B cell (primary cell): Measurements from ENCODE around the gene TMCC3. TPM values are rescaled to one million over a fixed set of nuclear protein-coding genes. Genes with fewer than 3 reads are reported as not detected.
"Not testable (repeated sequence)": the region's sequence is repeated elsewhere in the genome, so short reads cannot be mapped to it uniquely, and the experiment has no call there.

ENCODE experiments used
- ATAC-seq: fragments of 200-7000 bp; cut with Tn5 transposase; one replicate; pipeline ENCODE4 v1.10.0; 2021; ENCODE audit warnings: low read depth, mild to moderate bottlenecking, moderate number of reproducible peaks, moderate library complexity
- CTCF ChIA-PET: fragments of 350-600 bp; sonication (Branson Sonifier 250); formaldehyde crosslinking; loops from one replicate; lab custom pipeline; 2021; ENCODE audit warnings: antibody characterized with exemption, inconsistent platforms; lab: Charles Lee
- POLR2A ChIA-PET: fragments of 350-600 bp; sonication (Branson Sonifier 250); formaldehyde crosslinking; loops from one replicate; lab custom pipeline; 2021; ENCODE audit warnings: antibody characterized with exemption; lab: Charles Lee
- DNase-seq: peaks from one replicate; pipeline ENCODE4 v3.0.0; 2013
- H2AFZ ChIP-seq: 2 replicates; pipeline ENCODE4 v1.6.1; 2012; ENCODE audit warnings: mild to moderate bottlenecking, low read depth, low read length; ENCODE audit not compliant: insufficient read depth, poor library complexity, severe bottlenecking
- H3K27ac ChIP-seq, 2 donors: 1 replicate in 1 of 2; 2 replicates in 1 of 2; pipeline ENCODE4 v1.5.1; 2012 to 2013; ENCODE audit warnings: low read length in 2 of 2, mild to moderate bottlenecking in 2 of 2, moderate library complexity in 1 of 2
- H3K27me3 ChIP-seq, 4 experiments: fragments of 200-600 bp in 1 of 4; sonication (generic) in 1 of 4; replicated peaks in 1 of 4; 1 replicate in 2 of 4; 2 replicates in 2 of 4; pipeline versions ENCODE4 v1.6.1 to v1.7.0; 2013 to 2016; ENCODE audit warnings: low read length in 3 of 4, mild to moderate bottlenecking in 2 of 4, mixed read lengths in 1 of 4, moderate library complexity in 1 of 4; ENCODE audit not compliant: insufficient read depth in 4 of 4, control insufficient read depth in 3 of 4; ENCODE audit errors: control extremely low read depth in 1 of 4
- H3K36me3 ChIP-seq, 2 experiments: replicated peaks in 1 of 2; 1 replicate in 1 of 2; 2 replicates in 1 of 2; pipeline versions ENCODE4 v1.6.1 to v1.7.1; 2013; ENCODE audit warnings: low read length in 1 of 2; ENCODE audit not compliant: insufficient read depth in 2 of 2, control insufficient read depth in 1 of 2; ENCODE audit errors: control extremely low read depth in 1 of 2, extremely low read depth in 1 of 2
- H3K4me1 ChIP-seq, 2 donors: fragments of 200-600 bp in 1 of 2; sonication (generic) in 1 of 2; 1 replicate in 1 of 2; 2 replicates in 1 of 2; pipeline versions ENCODE4 v1.5.1 to v1.6.1; 2013 to 2017; ENCODE audit warnings: low read length in 2 of 2; ENCODE audit not compliant: control insufficient read depth in 2 of 2, insufficient read depth in 2 of 2
- H3K4me2 ChIP-seq: replicated peaks from 2 replicates; pipeline ENCODE3; 2012; ENCODE audit warnings: mild to moderate bottlenecking, low read depth, low read length; ENCODE audit not compliant: poor library complexity, severe bottlenecking
- H3K4me3 ChIP-seq, 5 experiments: fragments of 200-600 bp in 1 of 5; sonication (generic) in 1 of 5; 1 replicate in 3 of 5; 2 replicates in 2 of 5; pipeline versions ENCODE4 v1.5.1 to v1.7.0; 2011 to 2016; ENCODE audit warnings: low read length in 4 of 5, mild to moderate bottlenecking in 4 of 5, low read depth in 2 of 5, control low read depth in 1 of 5, moderate library complexity in 1 of 5; ENCODE audit not compliant: insufficient read depth in 1 of 5; ENCODE audit errors: control extremely low read depth in 1 of 5, extremely low read depth in 1 of 5
- H3K79me2 ChIP-seq: fragments of 200-600 bp; sonication (generic); one replicate; pipeline ENCODE4 v1.6.0; 2016; ENCODE audit warnings: low read length; ENCODE audit not compliant: control insufficient read depth, insufficient read depth
- H3K9ac ChIP-seq: fragments of 200-600 bp; sonication (generic); 2 replicates; pipeline ENCODE4 v1.6.1; 2017; ENCODE audit warnings: mild to moderate bottlenecking, low read length, moderate library complexity
- H3K9me3 ChIP-seq, 3 donors: one replicate each; pipeline versions ENCODE4 v1.6.1 to v1.7.1; 2013; ENCODE audit warnings: low read length in 2 of 3; ENCODE audit not compliant: control insufficient read depth in 2 of 3, insufficient read depth in 1 of 3; ENCODE audit errors: control extremely low read depth in 1 of 3
- H4K20me1 ChIP-seq: 2 replicates; pipeline ENCODE4 v1.6.0; 2012; ENCODE audit warnings: mild to moderate bottlenecking, low read length; ENCODE audit not compliant: insufficient read depth, control insufficient read depth, poor library complexity, severe bottlenecking
- H3K27ac Mint-ChIP-seq: one replicate; pipeline ENCODE4 v1.8.0; 2021; ENCODE audit warnings: mixed read lengths
- H3K27me3 Mint-ChIP-seq: one replicate; pipeline ENCODE4 v1.8.0; 2021; ENCODE audit warnings: mixed read lengths
- H3K4me1 Mint-ChIP-seq: one replicate; pipeline ENCODE4 v1.8.0; 2021; ENCODE audit warnings: mixed read lengths
- H3K4me3 Mint-ChIP-seq: one replicate; pipeline ENCODE4 v1.8.0; 2021; ENCODE audit warnings: mixed read lengths
- H3K9me3 Mint-ChIP-seq: one replicate; pipeline ENCODE4 v1.8.0; 2022; ENCODE audit warnings: mixed read lengths; ENCODE audit not compliant: insufficient read depth
- EZH2 ChIP-seq: IDR thresholded peaks from 2 replicates; pipeline ENCODE4 v1.6.1; 2012; ENCODE audit warnings: borderline replicate concordance, low read depth, mild to moderate bottlenecking, moderate library complexity, low read length; ENCODE audit not compliant: insufficient read depth, poor library complexity, severe bottlenecking
- WGBS: methylation state at CpG from one replicate; pipeline ENCODE4 v1.1.5; 2013; ENCODE audit warnings: missing lambda C conversion rate; ENCODE audit not compliant: insufficient coverage; 5-methylcytosine and 5-hydroxymethylcytosine counted together
- intact Hi-C: fragments of 100-400 bp; cut with micrococcal nuclease; formaldehyde crosslinking; loops from one replicate; pipeline ENCODE4 v1.10.0; 2022
- polyA plus RNA-seq: library from polyadenylated mRNA; depleted of rRNA; stranded (reverse); fragments of >200 nt; gene quantifications from 2 replicates; pipeline ENCODE4 v1.2.3, GENCODE V29; 2012
- total RNA-seq, 2 donors: library from RNA; stranded (reverse); fragments of 120-200 nt in 1 of 2; gene quantifications; 1 replicate in 1 of 2; 2 replicates in 1 of 2; pipeline versions ENCODE4 v1.2.3 to v1.2.4, GENCODE V29; 2013 to 2022
- TF ChIP-seq, protein P1 (sequence below): fragments of 200-600 bp; IDR thresholded peaks from one replicate; pipeline ENCODE4 v1.8.0; 2022; ENCODE audit warnings: antibody characterized with exemption, mild to moderate bottlenecking

TMCC3 gene
- total and polyA plus RNA-seq, 2 donors (not counting 1 experiment from before 2014, with no cell fraction given) = 4.5 to 8.8 TPM

DNA sequence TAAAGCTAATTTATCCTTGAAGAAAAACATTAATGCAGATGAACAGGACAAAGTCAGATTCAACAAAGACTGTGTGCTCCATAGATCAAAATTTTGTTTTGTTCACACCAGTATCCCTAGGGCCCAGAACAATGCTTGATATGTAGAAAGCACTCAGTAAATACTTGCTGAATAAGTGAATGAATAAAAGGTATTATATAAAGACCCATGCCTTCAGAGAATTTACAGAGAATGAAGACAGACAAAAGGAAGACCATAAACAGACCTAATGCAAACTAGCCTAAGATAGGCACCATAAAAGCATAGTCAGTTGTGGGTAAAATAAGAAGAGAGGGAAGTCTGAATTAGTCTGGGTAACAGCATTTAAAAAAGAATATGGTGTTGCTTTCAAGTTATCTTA is 47.3 kb upstream of the TMCC3 start:
- Mint-ChIP-seq H3K27ac (no peak overlapping the region), H3K4me1 (peaks cover 27% of the 10 kb centered on the region), H3K9me3 (peaks cover 5% of the 10 kb centered on the region), H3K27me3 (no peaks in the 10 kb centered on the region), H3K4me3 (no peak overlapping the region)
- H3K9me3 ChIP-seq = no peaks in the 10 kb centered on the region
- no peaks in the 10 kb centered on the region for H3K27me3 ChIP-seq
- no peak for TF ChIP-seq EZH2
- no peak for DNase-seq
- no peak for ATAC-seq
- H3K9ac ChIP-seq = no peak overlapping the region
- H3K4me2 ChIP-seq = no peak overlapping the region
- H3K27ac ChIP-seq = no peak overlapping the region
- no peak overlapping the region for H2AFZ ChIP-seq
- CTCF ChIA-PET = interaction anchor here (1.5 to 1.6 kb wide), 2 partner anchors 10 to 13 kb away, joined by 3 read pairs; no protein-coding TSS in a partner anchor
- H3K36me3 ChIP-seq = peaks cover 0 to 4% of the 10 kb centered on the region in 2 experiments
- POLR2A ChIA-PET = no interaction called here
- H3K4me3 ChIP-seq = no peak overlapping the region
- peaks cover 0 to 10% of the 10 kb centered on the region in 2 donors for H3K4me1 ChIP-seq
- intact Hi-C loops = no loop called here
- peaks cover 34% of the 10 kb centered on the region for H3K79me2 ChIP-seq
- peaks cover 43% of the 10 kb centered on the region for H4K20me1 ChIP-seq

DNA sequence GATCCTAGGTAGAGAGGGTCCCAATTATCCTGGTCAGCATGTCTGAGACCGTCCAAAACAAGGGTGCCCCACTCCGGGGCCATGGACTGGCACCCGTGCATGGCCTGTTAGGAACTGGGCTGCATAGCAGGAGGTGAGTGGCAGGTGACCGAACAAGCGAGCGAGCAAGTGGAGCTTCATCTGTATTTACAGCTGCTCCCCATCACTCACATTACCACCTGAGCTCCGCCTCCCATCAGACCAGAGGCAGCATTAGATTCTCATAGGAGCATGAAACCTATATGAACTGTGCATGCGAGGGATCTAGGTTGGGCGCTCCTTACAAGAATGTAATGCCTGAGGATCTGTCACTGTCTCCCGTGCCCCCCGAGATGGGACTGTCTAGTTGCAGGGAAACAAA is 44.4 kb upstream of the TMCC3 start:
- WGBS = 100% methylated on average over 5 of the region's 11 CpGs
- H3K79me2 ChIP-seq = peaks cover 24% of the 10 kb centered on the region
- H3K9me3 ChIP-seq = no peaks in the 10 kb centered on the region
- ChIA-PET POLR2A (no interaction called here), CTCF (no interaction called here)
- intact Hi-C loops = no loop called here
- peaks cover 5% of the 10 kb centered on the region for H3K4me1 Mint-ChIP-seq
- peaks cover 0 to 3% of the 10 kb centered on the region in 2 donors for H3K4me1 ChIP-seq
- H3K4me3 Mint-ChIP-seq = no peak overlapping the region
- no peak overlapping the region for H3K4me2 ChIP-seq
- no peak overlapping the region for H3K9ac ChIP-seq
- H4K20me1 ChIP-seq = peaks cover 33% of the 10 kb centered on the region
- H3K27me3 Mint-ChIP-seq = no peaks in the 10 kb centered on the region
- no peak overlapping the region for H2AFZ ChIP-seq
- H3K4me3 ChIP-seq = no peak overlapping the region
- no peak overlapping the region for H3K27ac Mint-ChIP-seq
- H3K9me3 Mint-ChIP-seq = no peaks in the 10 kb centered on the region
- H3K27ac ChIP-seq = no peak overlapping the region
- H3K36me3 ChIP-seq = peaks cover 0 to 4% of the 10 kb centered on the region in 2 experiments
- DNase-seq (no peak), ATAC-seq (no peak)
- H3K27me3 ChIP-seq = no peaks in the 10 kb centered on the region
- no peak for TF ChIP-seq EZH2
- TF ChIP-seq, protein P1, sequence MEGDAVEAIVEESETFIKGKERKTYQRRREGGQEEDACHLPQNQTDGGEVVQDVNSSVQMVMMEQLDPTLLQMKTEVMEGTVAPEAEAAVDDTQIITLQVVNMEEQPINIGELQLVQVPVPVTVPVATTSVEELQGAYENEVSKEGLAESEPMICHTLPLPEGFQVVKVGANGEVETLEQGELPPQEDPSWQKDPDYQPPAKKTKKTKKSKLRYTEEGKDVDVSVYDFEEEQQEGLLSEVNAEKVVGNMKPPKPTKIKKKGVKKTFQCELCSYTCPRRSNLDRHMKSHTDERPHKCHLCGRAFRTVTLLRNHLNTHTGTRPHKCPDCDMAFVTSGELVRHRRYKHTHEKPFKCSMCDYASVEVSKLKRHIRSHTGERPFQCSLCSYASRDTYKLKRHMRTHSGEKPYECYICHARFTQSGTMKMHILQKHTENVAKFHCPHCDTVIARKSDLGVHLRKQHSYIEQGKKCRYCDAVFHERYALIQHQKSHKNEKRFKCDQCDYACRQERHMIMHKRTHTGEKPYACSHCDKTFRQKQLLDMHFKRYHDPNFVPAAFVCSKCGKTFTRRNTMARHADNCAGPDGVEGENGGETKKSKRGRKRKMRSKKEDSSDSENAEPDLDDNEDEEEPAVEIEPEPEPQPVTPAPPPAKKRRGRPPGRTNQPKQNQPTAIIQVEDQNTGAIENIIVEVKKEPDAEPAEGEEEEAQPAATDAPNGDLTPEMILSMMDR = no peak

DNA sequence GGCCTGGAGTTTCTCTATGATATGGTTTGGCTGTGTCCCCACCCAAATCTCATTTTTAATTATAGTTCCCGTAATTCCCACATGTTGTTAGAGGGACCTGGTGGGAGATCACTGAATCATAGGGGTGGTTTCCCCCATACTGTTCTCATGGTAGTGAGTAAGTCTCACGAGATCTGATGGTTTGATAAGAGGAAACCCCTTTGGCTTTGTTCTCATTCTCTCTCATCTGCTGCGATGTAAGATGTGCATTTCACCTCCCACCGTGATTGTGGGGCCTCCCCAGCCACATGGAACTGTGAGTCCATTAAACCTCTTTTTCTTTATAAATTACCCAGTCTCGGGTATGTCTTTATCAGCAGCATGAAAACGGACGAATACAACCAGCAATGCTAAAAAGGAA is 42.5 kb upstream of the TMCC3 start:
- H4K20me1 ChIP-seq = peaks cover 28% of the 10 kb centered on the region
- intact Hi-C loops, H3K4me1 Mint-ChIP-seq, H3K27me3 Mint-ChIP-seq, H3K27me3 ChIP-seq, H3K27ac ChIP-seq, H3K9me3 ChIP-seq, H3K4me3 Mint-ChIP-seq, H3K36me3 ChIP-seq, H3K9me3 Mint-ChIP-seq, H3K4me1 ChIP-seq, ATAC-seq, H3K4me3 ChIP-seq, H3K4me2 ChIP-seq, H3K27ac Mint-ChIP-seq, CTCF ChIA-PET, H3K9ac ChIP-seq, H2AFZ ChIP-seq, DNase-seq: not testable (repeated sequence)
- POLR2A ChIA-PET = interaction anchor here (1.1 kb wide), 1 partner anchor 15 kb away, joined by 3 read pairs; no protein-coding TSS in a partner anchor
- WGBS = 50% methylated on average over 2 of the region's 7 CpGs
- peaks cover 14% of the 10 kb centered on the region for H3K79me2 ChIP-seq
